PC-9 (cell line): ENCODE measurements around the gene OR4F15. TPM values are rescaled to one million over a fixed set of nuclear protein-coding genes. Genes with fewer than 3 reads are reported as not detected.

Experiments
- BruUV-seq: library from RNA; stranded (reverse); fragments of 400-500 nt; replicated peaks from 2 replicates; lab custom pipeline; 2021; lab: Mats Ljungman, UMichigan
- CTCF ChIA-PET: fragments of 300-600 bp; sonication (Branson Sonifier 250); formaldehyde crosslinking; loops from one replicate; lab custom pipeline; 2022; ENCODE audit warnings: antibody characterized with exemption; lab: Charles Lee
- POLR2A ChIA-PET: fragments of 300-600 bp; sonication (Branson Sonifier 250); formaldehyde crosslinking; loops from one replicate; lab custom pipeline; 2022; ENCODE audit warnings: antibody characterized with exemption; ENCODE audit not compliant: unreplicated experiment; lab: Charles Lee
- DNase-seq, 2 experiments: peaks; one replicate each; pipeline versions ENCODE4 v3.0.0 to v3.0.0-alpha.2; 2015 to 2022; ENCODE audit warnings: mixed read lengths in 1 of 2
- H2AFZ ChIP-seq: fragments of 200-600 bp; sonication (generic); 2 replicates; pipeline ENCODE4 v1.8.1; 2017; ENCODE audit warnings: antibody characterized with exemption
- H3F3A ChIP-seq: fragments of 200-600 bp; sonication (generic); 2 replicates; pipeline ENCODE4 v1.8.1; 2017; ENCODE audit warnings: antibody characterized with exemption, mild to moderate bottlenecking, low read depth; ENCODE audit not compliant: insufficient read depth
- H3K27ac ChIP-seq: fragments of 200-600 bp; sonication (generic); 2 replicates; pipeline ENCODE4 v1.6.1; 2016; ENCODE audit warnings: mixed run types
- H3K27me3 ChIP-seq: fragments of 200-600 bp; sonication (generic); 2 replicates; pipeline ENCODE4 v1.6.1; 2016; ENCODE audit warnings: low read depth, mixed run types; ENCODE audit not compliant: insufficient read depth
- H3K36me3 ChIP-seq: fragments of 200-600 bp; sonication (generic); 2 replicates; pipeline ENCODE4 v1.6.1; 2016; ENCODE audit warnings: low read depth, mixed run types
- H3K4me1 ChIP-seq: fragments of 200-600 bp; sonication (generic); replicated peaks from 2 replicates; pipeline ENCODE4 v1.6.1; 2016; ENCODE audit warnings: mixed run types; ENCODE audit not compliant: insufficient read depth
- H3K4me2 ChIP-seq: fragments of 200-600 bp; sonication (generic); 2 replicates; pipeline ENCODE4 v1.6.1; 2017; ENCODE audit warnings: mixed run types
- H3K4me3 ChIP-seq: fragments of 200-600 bp; sonication (generic); 2 replicates; pipeline ENCODE4 v1.6.1; 2016; ENCODE audit warnings: mixed run types
- H3K79me2 ChIP-seq: fragments of 200-600 bp; sonication (generic); 2 replicates; pipeline ENCODE4 v1.6.1; 2017; ENCODE audit warnings: low read depth, mixed run types
- H3K9me2 ChIP-seq: fragments of 200-600 bp; sonication (generic); 2 replicates; pipeline ENCODE4 v1.8.1; 2017; ENCODE audit warnings: mild to moderate bottlenecking; ENCODE audit not compliant: insufficient read depth
- H3K9me3 ChIP-seq: fragments of 200-600 bp; sonication (generic); 2 replicates; pipeline ENCODE4 v1.8.1; 2016; ENCODE audit warnings: low read depth; ENCODE audit not compliant: insufficient read depth
- H4K20me1 ChIP-seq: fragments of 200-600 bp; sonication (generic); 2 replicates; pipeline ENCODE4 v1.8.1; 2017; ENCODE audit not compliant: insufficient read depth
- EZH2 ChIP-seq: fragments of 200-600 bp; sonication (generic); IDR thresholded peaks from 2 replicates; pipeline ENCODE4 v1.8.0; 2017; ENCODE audit warnings: antibody characterized with exemption, low read depth
- intact Hi-C: fragments of 100-400 bp; cut with micrococcal nuclease; formaldehyde crosslinking; loops from one replicate; pipeline ENCODE4 v1.10.0; 2022; ENCODE audit not compliant: unreplicated experiment
- total RNA-seq: library from RNA; stranded (reverse); gene quantifications from 2 replicates; pipeline ENCODE4 v1.2.3, GENCODE V29; 2021
- TF ChIP-seq, protein P1 (sequence below): fragments of 200-600 bp; sonication (generic); conservative IDR thresholded peaks from 2 replicates; pipeline ENCODE4 v1.6.1; 2017; ENCODE audit warnings: mixed run types, antibody characterized with exemption, mild to moderate bottlenecking, moderate library complexity

The OR4F15 gene
- total RNA-seq, 1 experiment from 2014 or later = not detected

DNA sequence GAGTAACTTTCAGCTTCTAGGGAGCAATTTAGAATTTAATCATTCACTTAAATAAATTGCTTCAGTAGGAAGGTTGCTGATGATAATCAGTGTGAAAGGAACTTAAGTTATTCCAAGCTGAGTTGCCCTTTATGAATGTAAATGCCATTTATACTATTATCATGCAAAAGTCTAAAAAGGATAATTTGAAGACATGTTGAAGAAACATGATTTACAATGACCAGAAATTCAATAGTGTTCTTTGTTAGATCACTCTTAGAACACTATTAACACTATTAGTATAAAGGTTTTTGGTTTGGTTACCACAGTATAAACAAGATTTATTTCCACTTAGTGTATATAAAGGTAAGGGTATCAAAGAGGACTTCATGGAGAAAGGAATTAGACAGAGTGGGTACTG lies 7.1 kb upstream of the OR4F15 start:
- no peak for TF ChIP-seq EZH2
- TF ChIP-seq, protein P1, sequence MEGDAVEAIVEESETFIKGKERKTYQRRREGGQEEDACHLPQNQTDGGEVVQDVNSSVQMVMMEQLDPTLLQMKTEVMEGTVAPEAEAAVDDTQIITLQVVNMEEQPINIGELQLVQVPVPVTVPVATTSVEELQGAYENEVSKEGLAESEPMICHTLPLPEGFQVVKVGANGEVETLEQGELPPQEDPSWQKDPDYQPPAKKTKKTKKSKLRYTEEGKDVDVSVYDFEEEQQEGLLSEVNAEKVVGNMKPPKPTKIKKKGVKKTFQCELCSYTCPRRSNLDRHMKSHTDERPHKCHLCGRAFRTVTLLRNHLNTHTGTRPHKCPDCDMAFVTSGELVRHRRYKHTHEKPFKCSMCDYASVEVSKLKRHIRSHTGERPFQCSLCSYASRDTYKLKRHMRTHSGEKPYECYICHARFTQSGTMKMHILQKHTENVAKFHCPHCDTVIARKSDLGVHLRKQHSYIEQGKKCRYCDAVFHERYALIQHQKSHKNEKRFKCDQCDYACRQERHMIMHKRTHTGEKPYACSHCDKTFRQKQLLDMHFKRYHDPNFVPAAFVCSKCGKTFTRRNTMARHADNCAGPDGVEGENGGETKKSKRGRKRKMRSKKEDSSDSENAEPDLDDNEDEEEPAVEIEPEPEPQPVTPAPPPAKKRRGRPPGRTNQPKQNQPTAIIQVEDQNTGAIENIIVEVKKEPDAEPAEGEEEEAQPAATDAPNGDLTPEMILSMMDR = no peak

DNA sequence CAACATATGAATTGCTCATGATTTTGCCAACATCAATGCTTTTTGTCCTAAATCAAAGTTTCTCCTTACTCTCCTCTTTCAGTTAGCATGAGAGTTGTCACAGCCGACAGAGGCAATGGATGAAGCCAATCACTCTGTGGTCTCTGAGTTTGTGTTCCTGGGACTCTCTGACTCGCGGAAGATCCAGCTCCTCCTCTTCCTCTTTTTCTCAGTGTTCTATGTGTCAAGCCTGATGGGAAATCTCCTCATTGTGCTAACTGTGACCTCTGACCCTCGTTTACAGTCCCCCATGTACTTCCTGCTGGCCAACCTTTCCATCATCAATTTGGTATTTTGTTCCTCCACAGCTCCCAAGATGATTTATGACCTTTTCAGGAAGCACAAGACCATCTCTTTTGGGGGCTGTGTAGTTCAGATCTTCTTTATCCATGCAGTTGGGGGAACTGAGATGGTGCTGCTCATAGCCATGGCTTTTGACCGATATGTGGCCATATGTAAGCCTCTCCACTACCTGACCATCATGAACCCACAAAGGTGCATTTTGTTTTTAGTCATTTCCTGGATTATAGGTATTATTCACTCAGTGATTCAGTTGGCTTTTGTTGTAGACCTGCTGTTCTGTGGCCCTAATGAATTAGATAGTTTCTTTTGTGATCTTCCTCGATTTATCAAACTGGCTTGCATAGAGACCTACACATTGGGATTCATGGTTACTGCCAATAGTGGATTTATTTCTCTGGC lies 6.2 kb upstream of the OR4F15 start:
- H4K20me1 ChIP-seq = no peaks in the 10 kb centered on the region
- no peaks in the 10 kb centered on the region for H3K36me3 ChIP-seq
- H3K4me3 ChIP-seq = no peak overlapping the region
- H3K4me1 ChIP-seq = no peaks in the 10 kb centered on the region
- TF ChIP-seq EZH2 = no peak
- TF ChIP-seq, protein P1 = no peak
- no peaks in the 10 kb centered on the region for H3K9me2 ChIP-seq
- POLR2A ChIA-PET = interaction anchor here (0.6 kb wide), 1 partner anchor 12 kb away, joined by 4 read pairs; no protein-coding TSS in a partner anchor
- no peak overlapping the region for H3K4me2 ChIP-seq
- no peaks in the 10 kb centered on the region for H3F3A ChIP-seq
- CTCF ChIA-PET = no interaction called here
- H3K27ac ChIP-seq = no peak overlapping the region
- peaks cover 36% of the 10 kb centered on the region; the same call in 1 of the 2 replicates for H3K27me3 ChIP-seq
- H3K79me2 ChIP-seq = no peaks in the 10 kb centered on the region
- intact Hi-C loops = no loop called here
- no peaks in the 10 kb centered on the region; the same call in 1 of the 2 replicates for H3K9me3 ChIP-seq
- no peak overlapping the region for H2AFZ ChIP-seq
- no peak for DNase-seq
- no TSS peak for BruUV-seq

More for the DNA sequence above, 7.1 kb upstream of the OR4F15 start:
- Histone ChIP-seq H3K4me3 (no peak overlapping the region), H3K27ac (no peak overlapping the region), H3K27me3 (peaks cover 44% of the 10 kb centered on the region; the same call in 1 of the 2 replicates), H3K4me2 (no peak overlapping the region), H2AFZ (no peak overlapping the region), H3K4me1 (no peaks in the 10 kb centered on the region), H3K79me2 (no peaks in the 10 kb centered on the region), H3K36me3 (no peaks in the 10 kb centered on the region), H3F3A (no peaks in the 10 kb centered on the region), H3K9me2 (no peaks in the 10 kb centered on the region), H4K20me1 (no peaks in the 10 kb centered on the region), H3K9me3 (no peaks in the 10 kb centered on the region; the same call in 1 of the 2 replicates)
- no TSS peak for BruUV-seq
- intact Hi-C loops = no loop called here
- CTCF ChIA-PET = no interaction called here
- DNase-seq = no peak
- POLR2A ChIA-PET = interaction anchor here (0.6 kb wide), 1 partner anchor 13 kb away, joined by 4 read pairs; no protein-coding TSS in a partner anchor

DNA sequence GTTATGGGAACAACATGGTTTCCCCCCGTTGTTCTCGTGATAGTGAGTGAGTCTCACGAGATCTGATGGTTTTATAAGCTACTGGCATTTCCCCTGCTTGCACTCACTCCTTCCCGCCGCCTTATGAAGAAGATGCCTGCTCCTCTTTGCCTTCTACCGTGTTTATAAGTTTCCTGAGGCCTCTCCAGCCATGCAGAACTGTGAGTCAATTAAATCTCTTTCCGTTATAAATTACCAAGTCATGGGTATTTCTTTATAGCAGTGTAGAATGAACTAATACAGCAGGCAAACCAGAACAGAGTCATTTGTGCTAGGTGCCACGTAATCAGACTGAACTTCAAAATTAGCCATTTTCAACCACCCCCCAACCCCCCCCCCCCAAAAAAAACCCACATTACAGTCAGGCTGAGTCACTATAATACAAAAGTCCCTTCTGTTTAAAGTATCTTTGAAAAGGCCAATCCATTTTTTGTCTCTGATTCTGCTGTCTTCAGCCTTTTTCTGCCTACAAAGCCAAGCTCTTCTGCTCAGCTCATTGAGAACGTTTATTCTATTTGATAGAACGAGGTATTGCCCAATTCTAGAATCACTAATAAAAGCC lies 4.6 kb upstream of the OR4F15 start:
- H2AFZ ChIP-seq = no peak overlapping the region
- BruUV-seq = no TSS peak

More for the DNA sequence above, 4.6 kb upstream of the OR4F15 start:
- intact Hi-C loops = no loop called here
- Histone ChIP-seq H3K9me3 (no peaks in the 10 kb centered on the region; the same call in 1 of the 2 replicates), H3K27ac (no peak overlapping the region), H3K79me2 (no peaks in the 10 kb centered on the region), H3K9me2 (no peaks in the 10 kb centered on the region), H3K4me1 (no peaks in the 10 kb centered on the region), H3K4me3 (no peak overlapping the region), H3K27me3 (peaks cover 19% of the 10 kb centered on the region; the same call in 1 of the 2 replicates), H3K4me2 (no peak overlapping the region), H4K20me1 (no peaks in the 10 kb centered on the region), H3K36me3 (no peaks in the 10 kb centered on the region), H3F3A (no peaks in the 10 kb centered on the region)
- ChIA-PET POLR2A (interaction anchor here (0.5 kb wide), 1 partner anchor 637 kb away, joined by 3 read pairs; no protein-coding TSS in a partner anchor), CTCF (no interaction called here)
- no peak for DNase-seq
- TF ChIP-seq, protein P1 = no peak
- no peak for TF ChIP-seq EZH2
